ENCODE measurements around the gene TRIM61. TPM values are rescaled to one million over a fixed set of nuclear protein-coding genes. Genes with fewer than 3 reads are reported as not detected.
"Not testable (repeated sequence)": the region's sequence is repeated elsewhere in the genome, so short reads cannot be mapped to it uniquely, and the experiment has no call there.

The TRIM61 gene
- polyA plus RNA-seq, 1 donor from 2014 or later, result not detected

GRCh38 chr4:164948975-164949374 is 28.5 kb downstream of the TRIM61 start:
- no peaks in the 10 kb centered on the region for H4K20me1 ChIP-seq (ENCODE audit: insufficient read depth)
- no peaks in the 10 kb centered on the region for H3K27me3 ChIP-seq (ENCODE audit: insufficient read depth, low read depth, low read length)
- H3F3A ChIP-seq (ENCODE audit: insufficient read depth, low read length, poor library complexity, severe bottlenecking), result no peaks in the 10 kb centered on the region
- H2AFZ ChIP-seq (ENCODE audit: low read depth, low read length), result no peak overlapping the region
- no peaks in the 10 kb centered on the region for H3K79me2 ChIP-seq (replicated peaks; ENCODE audit: insufficient read depth, low read length)
- no peak overlapping the region for H3K9ac ChIP-seq (ENCODE audit: low read length)
- H3K27ac ChIP-seq (ENCODE audit: low read length), result no peak overlapping the region
- no peak overlapping the region for H3K4me2 ChIP-seq (ENCODE audit: low read length)
- no peak overlapping the region for H3K4me3 ChIP-seq (ENCODE audit: low read length)
- no peaks in the 10 kb centered on the region for H3K9me2 ChIP-seq (ENCODE audit: insufficient read depth, low read length)
- no peaks in the 10 kb centered on the region for H3K36me3 ChIP-seq (ENCODE audit: insufficient read depth, low read length)
- no peak for TF ChIP-seq SMC3 (conservative IDR thresholded peaks at IDR 0.05; ENCODE audit: poor library complexity)
- TF ChIP-seq MXI1 (conservative IDR thresholded peaks at IDR 0.05; ENCODE audit: poor library complexity, severe bottlenecking), result no peak
- no peak for TF ChIP-seq EP300 (conservative IDR thresholded peaks at IDR 0.05; ENCODE audit: poor library complexity, severe bottlenecking)
- TF ChIP-seq TAF1 (IDR thresholded peaks at IDR 0.05; ENCODE audit: low read depth), result no peak
- no peak for TF ChIP-seq POLR2AphosphoS5 (IDR thresholded peaks at IDR 0.05)
- no peak for TF ChIP-seq EZH2 (IDR thresholded peaks at IDR 0.05; ENCODE audit: borderline replicate concordance, insufficient read depth, low read length, poor library complexity, severe bottlenecking)
- no peak for TF ChIP-seq RAD21 (conservative IDR thresholded peaks at IDR 0.05)
- TF ChIP-seq REST (IDR thresholded peaks at IDR 0.05; ENCODE audit: borderline replicate concordance), result no peak
- no peak for TF ChIP-seq CTCF (IDR thresholded peaks at IDR 0.05; ENCODE audit: poor library complexity, severe bottlenecking)
- H3K9me3 ChIP-seq (ENCODE audit: low read length), result no peaks in the 10 kb centered on the region

GRCh38 chr4:164948006-164948405 is 29.5 kb downstream of the TRIM61 start:
- not testable (repeated sequence) for H3K9ac ChIP-seq (ENCODE audit: low read length); H3K9me2 ChIP-seq (ENCODE audit: insufficient read depth, low read length); H2AFZ ChIP-seq (ENCODE audit: low read depth, low read length); H3K4me2 ChIP-seq (ENCODE audit: low read length); H3K36me3 ChIP-seq (ENCODE audit: insufficient read depth, low read length); H3K27me3 ChIP-seq (ENCODE audit: insufficient read depth, low read depth, low read length); H4K20me1 ChIP-seq (ENCODE audit: insufficient read depth); H3K4me3 ChIP-seq (ENCODE audit: low read length); H3K9me3 ChIP-seq (ENCODE audit: low read length); H3K27ac ChIP-seq (ENCODE audit: low read length); H3F3A ChIP-seq (ENCODE audit: insufficient read depth, low read length, poor library complexity, severe bottlenecking); H3K79me2 ChIP-seq (replicated peaks; ENCODE audit: insufficient read depth, low read length)

GRCh38 chr4:164946810-164947209 is 30.6 kb downstream of the TRIM61 start:
- H3K9ac ChIP-seq (ENCODE audit: low read length), result no peak overlapping the region
- no peaks in the 10 kb centered on the region for H3F3A ChIP-seq (ENCODE audit: insufficient read depth, low read length, poor library complexity, severe bottlenecking)
- no peaks in the 10 kb centered on the region for H3K9me3 ChIP-seq (ENCODE audit: low read length)
- no peak overlapping the region for H2AFZ ChIP-seq (ENCODE audit: low read depth, low read length)
- no peaks in the 10 kb centered on the region for H3K27me3 ChIP-seq (ENCODE audit: insufficient read depth, low read depth, low read length)
- no peak overlapping the region for H3K4me2 ChIP-seq (ENCODE audit: low read length)
- H3K27ac ChIP-seq (ENCODE audit: low read length), result no peak overlapping the region
- H3K79me2 ChIP-seq (replicated peaks; ENCODE audit: insufficient read depth, low read length), result no peaks in the 10 kb centered on the region
- H3K4me3 ChIP-seq (ENCODE audit: low read length), result no peak overlapping the region
- H3K36me3 ChIP-seq (ENCODE audit: insufficient read depth, low read length), result no peaks in the 10 kb centered on the region
- no peaks in the 10 kb centered on the region for H3K9me2 ChIP-seq (ENCODE audit: insufficient read depth, low read length)
- no peak for TF ChIP-seq RAD21 (conservative IDR thresholded peaks at IDR 0.05)
- TF ChIP-seq EP300 (conservative IDR thresholded peaks at IDR 0.05; ENCODE audit: poor library complexity, severe bottlenecking), result no peak
- no peak for TF ChIP-seq SMC3 (conservative IDR thresholded peaks at IDR 0.05; ENCODE audit: poor library complexity)
- TF ChIP-seq CTCF (IDR thresholded peaks at IDR 0.05; ENCODE audit: poor library complexity, severe bottlenecking), result no peak
- TF ChIP-seq REST (IDR thresholded peaks at IDR 0.05; ENCODE audit: borderline replicate concordance), result no peak
- no peak for TF ChIP-seq TAF1 (IDR thresholded peaks at IDR 0.05; ENCODE audit: low read depth)
- no peak for TF ChIP-seq MXI1 (conservative IDR thresholded peaks at IDR 0.05; ENCODE audit: poor library complexity, severe bottlenecking)
- no peak for TF ChIP-seq EZH2 (IDR thresholded peaks at IDR 0.05; ENCODE audit: borderline replicate concordance, insufficient read depth, low read length, poor library complexity, severe bottlenecking)
- no peak for TF ChIP-seq POLR2AphosphoS5 (IDR thresholded peaks at IDR 0.05)
- H4K20me1 ChIP-seq (ENCODE audit: insufficient read depth), result no peaks in the 10 kb centered on the region
